ENCODE measurements around the gene SCN9A.
"Not testable (repeated sequence)": the region's sequence is repeated elsewhere in the genome, so short reads cannot be mapped to it uniquely, and the experiment has no call there.

The SCN9A gene

DNA sequence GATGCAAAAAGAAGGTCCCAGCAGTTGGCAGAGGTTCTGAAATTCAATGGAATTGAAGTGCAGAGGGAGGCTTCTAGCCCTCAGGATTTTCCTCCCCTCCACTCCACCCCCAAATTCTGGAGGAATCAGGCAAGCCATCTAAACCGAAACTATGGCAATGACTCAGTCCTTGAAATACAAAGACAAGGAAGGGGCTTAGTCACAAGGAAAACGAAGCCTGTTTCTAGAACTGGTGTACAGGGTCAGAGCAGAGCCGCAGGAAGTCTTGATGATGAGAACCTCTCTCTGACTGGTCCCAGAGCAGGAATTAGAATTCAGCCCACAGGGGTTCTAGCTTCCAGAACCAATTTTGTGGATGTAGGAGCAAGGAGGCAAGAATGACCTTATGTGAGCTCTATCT is 136.2 kb downstream of the SCN9A start:
- DNase-seq: no peak

DNA sequence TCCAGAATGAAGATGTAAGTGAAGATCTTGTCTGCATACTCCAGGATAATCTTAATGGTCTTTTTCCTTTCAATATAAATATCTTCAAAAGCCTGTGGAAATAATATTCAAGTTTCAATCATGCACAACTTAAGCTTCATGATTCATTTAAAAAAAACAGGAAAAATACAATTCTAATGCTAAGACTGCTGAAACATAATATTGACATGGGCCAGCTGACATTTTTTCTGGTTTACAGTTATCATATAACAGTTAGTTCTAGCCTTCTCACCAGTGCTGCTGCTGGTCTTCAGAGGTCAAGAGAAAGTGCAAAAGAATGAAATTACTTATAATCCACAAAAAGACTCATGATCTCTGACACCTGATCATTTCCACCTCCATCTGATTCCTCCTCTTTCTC is 137.6 kb downstream of the SCN9A start:
- no peak for DNase-seq

DNA sequence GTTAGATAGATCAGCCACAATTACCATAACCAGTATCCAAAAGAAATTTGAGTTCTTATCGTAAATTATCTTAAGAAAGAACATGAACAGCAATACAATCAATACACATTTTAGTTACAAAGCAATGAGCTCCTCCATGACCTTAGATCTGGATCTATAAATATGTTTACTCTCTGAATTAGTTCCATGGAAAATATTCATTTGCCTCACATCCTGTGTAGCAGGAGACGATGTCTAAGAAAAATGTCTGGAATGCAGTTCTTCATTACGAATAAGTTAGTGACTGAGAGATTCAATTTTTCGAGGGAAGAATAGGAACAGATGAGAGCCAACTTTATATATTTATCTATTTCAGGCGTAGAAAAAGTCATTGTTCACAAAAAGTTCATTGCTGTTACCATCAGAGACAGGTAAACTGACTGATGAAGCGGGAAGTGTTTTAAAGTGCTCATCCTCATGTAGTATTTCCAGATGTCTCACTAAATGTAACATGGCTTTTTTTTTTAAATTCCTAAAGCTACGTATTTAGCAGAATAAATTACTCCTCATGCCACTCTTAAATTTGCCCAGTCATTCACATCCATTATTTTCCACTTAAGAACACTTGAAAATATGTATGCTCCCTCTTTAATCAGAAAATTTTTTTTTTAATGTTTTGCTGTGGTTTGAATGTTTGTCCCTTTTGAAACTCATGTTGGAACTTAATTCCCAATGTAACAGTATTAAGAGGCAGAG is 141.5 kb downstream of the SCN9A start:
- no peak for DNase-seq

DNA sequence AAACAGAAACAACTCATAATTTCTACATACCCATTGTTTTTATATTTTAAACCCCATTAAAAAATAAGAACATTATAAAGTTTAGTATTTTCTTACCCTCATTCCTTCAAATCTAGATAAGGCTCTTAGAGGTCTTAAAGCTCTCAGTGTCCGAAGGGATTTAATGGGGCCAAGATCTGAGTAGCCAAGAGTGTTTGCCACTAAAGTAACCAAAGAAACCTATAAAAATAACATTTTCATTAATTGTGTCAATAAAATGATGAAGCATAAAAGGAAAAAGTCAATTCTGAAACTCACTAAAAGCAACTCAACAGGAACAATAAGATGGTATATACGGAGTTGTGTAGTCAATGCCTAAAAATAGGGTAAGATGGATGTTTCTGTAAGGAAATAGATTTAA is 142.5 kb downstream of the SCN9A start:
- DNase-seq: no peak

DNA sequence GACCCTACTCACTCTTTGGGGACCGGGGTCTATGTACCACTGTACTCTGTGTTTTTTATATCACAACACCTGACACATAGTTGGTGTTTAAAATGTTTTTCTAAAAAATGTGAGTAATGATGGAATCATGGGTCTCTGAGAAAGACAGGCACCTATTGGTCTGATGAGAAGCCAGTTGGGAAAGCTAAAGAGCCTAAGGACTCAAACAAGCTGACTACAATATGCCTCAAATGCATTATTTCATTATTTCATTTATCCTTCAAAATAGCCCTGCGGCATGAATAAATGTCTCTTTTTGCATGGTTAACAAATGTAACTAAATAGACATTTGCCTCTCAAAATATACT is 145.0 kb downstream of the SCN9A start:
- DNase-seq: no peak

DNA sequence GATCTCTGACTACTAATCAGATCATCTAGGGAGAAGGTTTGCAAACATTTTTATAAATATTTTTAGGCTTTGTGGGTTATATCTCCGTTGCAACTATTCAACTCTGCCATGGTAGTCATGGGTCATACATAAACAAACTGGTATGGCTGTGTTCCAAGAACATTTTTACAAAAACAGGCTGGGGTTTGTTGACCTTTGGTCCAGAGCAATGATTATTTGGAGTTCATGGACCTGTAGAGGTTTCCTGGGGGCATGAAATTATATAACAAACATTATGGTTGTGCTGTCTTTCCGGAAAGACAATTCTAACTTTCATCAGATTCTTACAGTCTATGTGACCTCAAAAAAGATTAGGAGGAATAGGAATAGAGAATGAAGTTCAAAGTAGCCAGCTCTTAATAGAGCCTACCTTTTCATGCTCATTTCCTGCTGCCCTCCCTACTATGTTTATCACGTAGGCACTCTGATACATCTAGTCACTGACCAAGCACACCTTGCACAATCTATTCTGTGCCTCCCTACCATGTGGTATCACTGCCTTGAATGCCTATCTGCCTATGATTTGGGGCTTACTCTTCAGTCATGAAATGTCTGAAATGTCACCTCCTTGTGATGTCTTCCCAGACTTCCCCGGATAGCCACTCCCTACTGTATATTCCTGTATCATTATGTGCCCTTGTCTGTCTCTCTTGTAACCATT is 145.6 kb downstream of the SCN9A start:
- DNase-seq: no peak

DNA sequence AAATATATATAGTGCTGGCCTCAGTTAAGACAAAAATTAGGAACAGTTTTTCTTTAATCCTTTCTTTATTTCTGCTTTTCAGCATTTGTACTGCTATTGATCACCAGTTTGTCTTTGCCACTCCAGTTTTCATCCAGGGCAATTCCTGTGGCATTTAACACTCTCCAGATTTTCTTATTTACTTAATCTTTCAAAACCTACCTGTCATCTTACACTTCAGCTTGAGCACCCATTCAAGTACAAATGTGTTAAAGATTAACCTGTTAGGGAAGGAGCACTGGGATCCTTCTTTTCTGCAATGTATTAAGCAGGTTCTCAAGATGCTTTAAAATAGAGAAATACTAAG is 146.1 kb downstream of the SCN9A start:
- no peak for DNase-seq

DNA sequence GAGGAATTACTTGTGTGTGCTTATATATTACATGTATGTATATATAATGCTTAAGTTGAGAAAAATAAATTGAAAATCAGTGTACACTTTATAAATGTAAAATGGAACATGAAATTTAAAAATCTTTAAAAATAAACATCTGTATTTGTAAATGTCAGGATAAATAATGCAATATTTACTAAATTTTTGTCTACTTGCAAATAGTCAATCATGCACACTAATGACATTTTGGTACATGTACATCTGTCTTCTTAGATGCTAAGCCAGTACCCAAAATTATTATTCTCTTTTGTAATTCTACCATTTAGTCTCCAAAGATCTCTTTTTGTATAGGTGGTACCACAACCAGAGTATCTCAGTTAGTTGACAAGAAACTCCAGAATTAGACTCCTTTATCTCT is 151.5 kb downstream of the SCN9A start:
- no peak for DNase-seq

DNA sequence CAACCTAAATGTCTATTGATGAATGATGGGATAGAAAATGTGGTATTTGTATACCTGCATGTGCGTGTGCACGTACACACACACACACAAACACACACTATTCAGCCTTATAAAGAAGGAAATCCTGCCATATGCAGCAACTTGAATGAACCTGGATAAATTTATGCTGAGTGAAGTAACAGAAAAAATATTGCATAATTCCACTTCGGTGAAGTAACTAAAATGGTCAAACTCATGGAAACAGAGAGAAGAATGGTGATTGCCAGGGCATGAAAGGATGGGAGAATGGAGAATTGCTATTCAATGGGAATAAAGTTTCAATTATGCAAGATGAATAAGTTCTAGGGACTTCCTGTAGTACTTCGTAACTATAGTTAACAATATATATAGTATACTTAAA is 152.4 kb downstream of the SCN9A start:
- no peak for DNase-seq

DNA sequence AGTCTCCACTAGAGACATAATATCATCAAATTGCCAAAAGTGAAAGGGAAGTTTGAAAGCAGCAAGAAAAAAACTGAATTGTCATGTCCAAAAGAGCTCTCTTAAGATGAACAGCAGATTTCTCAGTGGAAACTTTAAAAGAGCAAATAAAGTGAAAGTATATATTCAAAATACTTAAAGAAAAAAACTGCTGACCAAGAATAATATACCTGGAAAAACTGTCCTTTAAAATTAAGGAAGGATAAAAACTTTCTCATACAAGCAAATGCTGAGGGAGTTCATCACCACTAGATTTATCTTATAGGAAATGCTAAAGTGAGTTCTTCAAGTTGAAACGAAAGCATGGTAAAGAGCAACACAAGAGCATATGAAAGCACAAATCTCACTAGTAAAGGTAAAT is 164.7 kb downstream of the SCN9A start:
- no peak for DNase-seq

DNA sequence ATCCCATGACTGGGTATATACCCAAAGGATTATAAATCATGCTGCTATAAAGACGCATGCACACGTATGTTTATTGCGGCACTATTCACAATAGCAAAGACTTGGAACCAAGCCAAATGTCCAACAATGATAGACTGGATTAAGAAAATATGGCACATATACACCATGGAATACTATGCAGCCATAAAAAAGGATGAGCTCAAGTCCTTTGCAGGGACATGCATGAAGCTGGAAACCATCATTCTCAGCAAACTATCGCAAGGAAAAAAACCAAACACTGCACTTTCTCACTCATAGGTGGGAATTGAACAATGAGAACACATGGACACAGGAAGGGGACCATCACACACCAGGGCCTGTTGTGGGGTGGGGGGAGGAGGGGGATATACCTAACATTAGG is 165.8 kb downstream of the SCN9A start:
- DNase-seq: not testable (repeated sequence)

DNA sequence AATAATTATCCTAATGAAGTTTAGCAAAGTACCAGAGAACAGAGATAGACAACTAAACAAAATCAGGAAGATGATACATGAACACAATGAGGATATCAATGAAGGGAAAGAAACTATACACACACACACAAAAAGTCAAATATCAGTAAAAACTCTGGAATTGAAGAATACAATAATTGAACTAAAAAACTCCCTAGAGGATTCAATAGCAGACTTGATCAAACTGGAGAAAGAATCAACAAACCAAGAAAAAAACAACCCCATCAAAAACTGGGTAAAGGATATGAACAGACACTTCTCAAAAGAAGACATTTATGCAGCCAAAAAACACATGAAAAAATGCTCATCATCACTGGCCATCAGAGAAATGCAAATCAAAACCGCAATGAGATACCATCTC is 166.4 kb downstream of the SCN9A start:
- DNase-seq: not testable (repeated sequence)

DNA sequence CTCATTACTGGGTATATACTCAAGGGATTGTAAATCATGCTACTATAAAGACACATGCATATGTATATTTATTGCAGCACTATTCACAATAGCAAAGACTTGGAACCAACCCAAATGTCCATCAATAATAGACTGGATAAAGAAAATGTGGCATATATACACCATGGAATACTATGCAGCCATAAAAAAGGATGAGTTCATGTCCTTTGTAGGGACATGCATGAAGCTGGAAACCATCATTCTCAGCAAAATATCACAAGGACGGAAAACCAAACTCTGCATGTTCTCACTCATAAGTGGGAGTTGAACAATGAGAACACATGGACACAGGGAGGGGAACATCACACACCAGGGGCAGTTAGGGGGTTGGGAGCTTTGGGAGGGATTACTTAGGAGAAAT is 169.6 kb downstream of the SCN9A start:
- DNase-seq: not testable (repeated sequence)

DNA sequence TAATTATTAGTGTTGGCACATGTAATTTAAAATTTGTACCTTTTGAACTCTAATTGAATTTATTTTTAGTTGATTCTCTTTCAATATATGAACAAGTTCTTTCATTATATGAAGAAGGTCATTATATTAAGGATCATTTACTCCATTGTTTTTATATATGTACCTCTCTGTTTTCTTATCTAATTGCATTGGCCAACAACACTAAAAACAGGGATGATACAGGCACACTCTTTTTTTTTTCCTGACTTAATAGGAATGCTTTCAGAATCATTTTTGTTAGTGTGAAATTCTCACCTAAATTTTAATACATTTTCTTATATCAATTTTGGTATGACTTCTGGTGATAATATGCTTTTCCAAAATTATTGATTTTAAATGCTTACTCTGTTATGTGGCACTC is 173.0 kb downstream of the SCN9A start:
- no peak for DNase-seq

DNA sequence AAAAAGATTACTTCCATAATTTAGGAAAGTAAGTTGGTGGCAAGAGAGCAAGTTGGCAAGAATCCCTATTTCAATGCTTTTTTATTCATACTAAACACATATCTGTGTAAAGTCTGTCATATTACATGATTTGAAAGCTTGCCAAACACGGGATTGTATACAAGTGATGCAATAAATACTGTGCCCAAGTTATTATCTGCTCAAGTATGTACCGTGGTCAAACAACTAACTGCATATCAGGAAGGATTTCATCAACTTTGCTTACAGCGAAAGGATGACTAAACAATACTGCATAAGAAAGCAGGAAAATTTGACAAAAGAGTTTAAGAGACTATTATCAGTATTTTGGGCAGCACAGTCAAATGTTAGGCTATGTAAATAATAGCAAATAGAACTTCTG is 178.3 kb downstream of the SCN9A start:
- no peak for DNase-seq

DNA sequence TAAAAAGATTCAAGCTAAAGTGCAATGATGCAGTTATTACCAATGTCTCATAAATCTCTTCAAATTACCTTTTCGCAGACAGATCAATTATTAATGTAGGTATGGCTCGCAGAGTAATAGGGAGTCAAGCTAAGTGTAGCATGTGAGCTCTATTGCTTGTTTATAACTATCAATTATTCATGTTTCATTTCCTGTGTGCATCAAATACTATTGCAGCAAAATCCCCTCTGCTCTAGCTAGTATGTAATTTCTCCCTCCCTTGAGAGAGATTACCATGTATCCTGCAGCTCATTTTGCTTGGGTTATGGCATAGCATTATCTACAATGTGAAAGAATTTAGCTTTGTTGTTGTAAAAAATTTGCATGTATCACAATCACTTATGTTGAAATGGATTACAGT is 182.3 kb downstream of the SCN9A start:
- no peak for DNase-seq

DNA sequence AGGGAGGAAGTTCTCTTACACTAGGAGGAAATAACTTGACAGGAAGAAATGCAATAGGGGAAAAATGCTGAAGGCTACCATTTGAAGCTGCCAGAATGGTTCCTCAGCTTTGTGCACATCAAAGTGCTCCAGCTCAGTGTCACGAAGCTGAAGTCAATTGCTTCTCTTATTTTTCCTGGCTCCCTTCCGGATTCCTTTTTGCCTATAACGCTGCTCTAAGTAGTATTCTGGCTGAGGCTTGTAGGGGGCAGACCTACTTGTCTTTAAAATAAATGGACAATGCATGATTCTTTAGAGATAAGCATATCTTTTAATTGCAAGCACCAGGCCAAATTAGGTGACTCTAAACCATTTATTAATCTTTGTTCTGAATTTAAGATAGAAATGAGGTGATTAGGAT is 187.7 kb downstream of the SCN9A start:
- DNase-seq: no peak

DNA sequence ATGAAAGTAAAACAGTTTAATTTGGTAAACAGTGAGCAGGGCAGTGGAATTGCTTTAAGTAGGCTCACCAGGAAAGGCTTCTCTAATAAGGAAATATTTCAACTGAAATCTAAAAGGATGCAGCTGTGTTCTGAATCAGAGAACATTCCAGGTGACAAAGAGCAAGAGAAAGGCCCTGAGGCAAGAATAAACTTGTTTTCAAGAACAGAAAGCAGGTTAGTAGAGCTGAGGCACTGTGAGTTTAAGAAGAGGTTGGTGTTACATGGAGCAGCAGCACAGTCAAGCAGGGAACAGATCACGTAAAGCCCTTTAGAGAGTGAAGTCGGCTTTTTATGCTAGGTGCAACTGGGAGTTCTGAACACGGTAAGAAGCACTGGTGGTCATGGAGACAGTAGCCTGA is 191.0 kb downstream of the SCN9A start:
- no peak for DNase-seq

DNA sequence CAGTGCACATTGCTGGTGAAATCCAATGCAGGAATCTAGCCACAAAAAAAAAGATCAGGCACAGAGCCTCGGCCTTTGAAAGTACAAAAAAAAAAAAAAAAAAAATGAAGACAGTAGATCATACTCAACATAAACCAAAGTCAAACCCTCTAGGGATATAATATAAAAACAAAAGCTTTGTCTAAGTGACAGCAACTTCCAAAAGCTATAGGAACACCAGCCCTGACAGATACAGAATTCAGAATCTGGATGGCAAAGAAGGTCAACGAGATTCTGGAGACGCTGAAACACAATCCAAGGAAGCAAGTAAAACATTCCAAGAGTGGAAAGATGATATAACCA is 194.0 kb downstream of the SCN9A start:
- DNase-seq: no peak

DNA sequence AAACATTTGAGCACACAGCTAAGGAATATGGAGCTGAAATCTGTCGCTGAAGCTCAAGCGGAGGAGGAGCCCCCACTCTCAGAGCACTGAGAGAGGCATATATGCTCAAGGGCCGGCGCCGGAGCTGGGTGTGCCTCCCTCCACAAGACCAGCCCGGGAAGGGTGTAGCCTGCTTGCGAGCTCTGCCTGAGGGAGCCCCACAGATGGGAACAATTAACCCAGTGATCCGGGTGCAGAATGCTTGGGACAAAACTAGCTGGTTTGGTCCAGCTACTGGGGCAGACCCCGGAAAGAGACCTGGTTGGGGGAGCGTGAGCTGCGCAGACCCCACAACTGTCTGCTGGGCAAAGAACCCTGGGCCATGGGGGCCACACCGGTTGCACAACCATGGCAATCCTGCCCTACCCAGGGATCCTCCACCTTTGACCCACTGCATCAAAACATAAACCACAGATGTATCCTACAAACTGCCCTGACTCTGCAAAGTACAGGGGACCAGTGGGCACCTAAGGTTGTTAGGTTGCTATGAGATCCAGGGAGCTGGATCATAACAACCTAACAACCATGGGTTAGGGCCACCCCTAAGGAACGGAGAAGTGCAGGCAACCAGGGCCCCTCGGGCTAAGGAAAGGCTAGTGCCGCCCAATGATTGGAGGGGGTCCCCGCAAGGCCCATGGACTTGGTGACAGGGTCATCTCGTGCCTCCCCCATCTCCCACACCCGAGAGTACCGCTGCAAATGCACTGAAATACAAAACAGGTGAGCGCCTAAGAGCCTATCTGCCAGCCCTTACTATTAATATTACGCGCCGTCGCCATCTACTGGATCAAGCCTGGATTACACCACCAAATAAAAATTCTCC is 194.6 kb downstream of the SCN9A start:
- DNase-seq: peak; percentile 14

DNA sequence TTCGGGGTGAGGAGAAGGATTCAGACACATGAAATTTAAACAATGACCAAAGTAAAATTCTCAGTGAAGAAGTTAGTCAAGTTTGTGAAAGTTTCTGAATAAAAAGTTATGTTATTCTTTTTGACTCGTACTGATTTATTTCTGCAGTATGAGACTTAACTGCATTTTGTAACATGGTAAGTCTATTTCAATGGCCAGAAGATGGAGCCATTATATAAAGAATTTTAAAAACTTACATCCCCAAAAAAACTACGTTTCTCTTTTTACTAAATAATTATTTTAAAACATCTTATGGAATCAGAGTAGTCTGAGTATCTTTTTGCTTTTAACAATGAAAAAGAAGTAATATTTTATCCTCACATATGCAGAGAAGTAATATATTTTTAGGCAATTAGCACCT is 196.5 kb downstream of the SCN9A start:
- DNase-seq: no peak

DNA sequence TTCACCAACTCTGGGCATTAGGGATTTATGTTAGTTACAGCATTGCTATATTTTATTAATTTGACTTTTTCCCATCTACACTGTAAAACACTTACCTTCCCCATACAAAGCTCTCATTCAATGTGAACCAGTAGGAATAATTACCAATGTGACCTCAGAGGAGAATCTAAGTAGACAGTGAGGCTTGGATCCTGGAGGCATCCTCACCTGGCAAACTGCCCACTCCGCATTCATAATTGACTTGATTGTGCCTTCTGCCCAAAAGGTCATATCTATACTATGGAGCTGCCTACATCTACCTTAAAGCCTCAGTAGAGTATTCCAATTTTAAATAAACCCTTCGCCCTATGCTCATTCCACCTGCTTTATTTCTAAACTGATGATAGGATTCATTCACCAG is 202.5 kb downstream of the SCN9A start:
- no peak for DNase-seq

DNA sequence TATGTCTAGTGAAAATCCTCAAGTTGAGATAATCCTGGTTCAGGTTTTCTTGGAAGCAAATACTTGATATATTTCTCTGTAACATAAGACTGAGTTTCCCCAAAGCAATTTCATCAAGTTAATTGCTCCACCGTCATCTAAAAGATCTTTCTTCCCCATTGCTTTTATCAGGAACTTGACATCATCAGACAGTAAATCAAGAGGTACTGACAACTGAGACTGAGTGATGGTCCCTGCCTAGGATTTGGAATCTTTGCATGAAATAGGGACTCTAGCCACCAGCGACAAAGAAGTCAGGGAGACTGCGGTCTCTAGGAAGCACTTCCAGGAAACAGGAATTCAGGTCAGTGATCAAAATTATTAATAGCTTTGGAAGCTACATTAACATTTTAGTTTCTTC is 204.5 kb downstream of the SCN9A start:
- DNase-seq: no peak

DNA sequence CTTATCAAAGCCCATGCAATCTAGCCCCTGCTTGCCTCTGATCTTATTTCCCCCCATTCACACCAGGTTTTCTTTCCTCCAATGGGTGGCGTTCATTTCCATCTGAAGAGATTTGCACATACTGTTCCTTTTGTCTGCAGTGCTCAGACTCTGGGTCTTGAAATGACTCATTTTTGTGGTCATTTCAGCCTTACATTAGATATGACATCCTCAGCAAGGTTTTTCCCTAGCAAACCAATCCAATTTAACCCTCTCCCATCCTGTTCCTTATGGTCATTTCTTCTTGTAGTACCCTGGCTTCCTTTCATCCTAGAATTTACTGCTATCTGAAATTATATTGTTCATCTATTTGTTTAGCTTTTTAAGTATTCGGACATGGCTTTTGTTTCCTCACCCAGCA is 205.4 kb downstream of the SCN9A start:
- no peak for DNase-seq
